Measurements from ENCODE around the gene SUPT4H1.

SUPT4H1 gene

GRCh38 chr17:58326609-58327362, 25.2 kb downstream of the SUPT4H1 start:
- no peak for TF ChIP-seq CTCF (IDR thresholded peaks at IDR 0.05)

GRCh38 chr17:58325976-58326468, 26.0 kb downstream of the SUPT4H1 start:
- H3K27me3 ChIP-seq = peaks cover 0 to 25% of the 10 kb centered on the region in 2 donors

More at GRCh38 chr17:58326609-58327362, 25.2 kb downstream of the SUPT4H1 start:
- Histone ChIP-seq H3K36me3 (peaks cover 0 to 4% (median 0%) of the 10 kb centered on the region in 3 donors), H3K4me1 (peaks cover 0 to 28% (median 18%) of the 10 kb centered on the region in 4 donors), H3K27ac (no peak overlapping the region), H3K4me3 (no peak overlapping the region), H3K27me3 (peaks cover 0 to 32% of the 10 kb centered on the region in 2 donors), H3K9me3 (no peaks in the 10 kb centered on the region)
- no peak for DNase-seq
- intact Hi-C loops (cut with DNase I; ENCODE audit: low total_unique reads) = no loop called here

GRCh38 chr17:58325289-58325726, 26.7 kb downstream of the SUPT4H1 start:
- Histone ChIP-seq H3K27ac (no peak overlapping the region), H3K9me3 (no peaks in the 10 kb centered on the region), H3K27me3 (peaks cover 0 to 19% of the 10 kb centered on the region in 2 donors), H3K4me3 (peak overlapping the region; percentile 66 to 72), H3K36me3 (peaks cover 0 to 16% (median 0%) of the 10 kb centered on the region in 3 donors), H3K4me1 (peaks cover 0 to 28% (median 18%) of the 10 kb centered on the region in 4 donors)
- no peak for DNase-seq
- TF ChIP-seq CTCF (IDR thresholded peaks at IDR 0.05) = no peak
- intact Hi-C loops (cut with DNase I; ENCODE audit: low total_unique reads) = no loop called here

More at GRCh38 chr17:58325976-58326468, 26.0 kb downstream of the SUPT4H1 start:
- intact Hi-C loops (cut with DNase I; ENCODE audit: low total_unique reads) = no loop called here
- Histone ChIP-seq H3K9me3 (no peaks in the 10 kb centered on the region), H3K4me1 (peaks cover 0 to 28% (median 18%) of the 10 kb centered on the region in 4 donors), H3K27ac (no peak overlapping the region), H3K36me3 (peaks cover 0 to 8% (median 0%) of the 10 kb centered on the region in 3 donors), H3K4me3 (no peak overlapping the region)
- TF ChIP-seq CTCF (IDR thresholded peaks at IDR 0.05) = no peak
- DNase-seq = no peak

GRCh38 chr17:58324409-58325288, 27.4 kb downstream of the SUPT4H1 start:
- Histone ChIP-seq H3K27me3 (peaks cover 0 to 19% of the 10 kb centered on the region in 2 donors), H3K4me1 (peaks cover 0 to 28% (median 18%) of the 10 kb centered on the region in 4 donors), H3K9me3 (no peaks in the 10 kb centered on the region), H3K36me3 (peaks cover 0 to 22% (median 0%) of the 10 kb centered on the region in 3 donors), H3K27ac (peak overlapping the region; percentile 70 to 76), H3K4me3 (peak overlapping the region; percentile 66 to 72)
- no peak for DNase-seq
- intact Hi-C loops (cut with DNase I; ENCODE audit: low total_unique reads) = no loop called here
- TF ChIP-seq CTCF (IDR thresholded peaks at IDR 0.05) = no peak

- Histone ChIP-seq H3K4me1 (peaks cover 0 to 28% (median 18%) of the 10 kb centered on the region in 4 donors), H3K4me3 (peak overlapping the region; percentile 66 to 72), H3K9me3 (no peaks in the 10 kb centered on the region), H3K27ac (peak overlapping the region; percentile 70 to 76), H3K36me3 (peaks cover 0 to 28% (median 0%) of the 10 kb centered on the region in 3 donors), H3K27me3 (peaks cover 0 to 14% of the 10 kb centered on the region in 2 donors)
- intact Hi-C loops (cut with DNase I; ENCODE audit: low total_unique reads) = no loop called here
- no peak for TF ChIP-seq CTCF (IDR thresholded peaks at IDR 0.05)
- DNase-seq = no peak
Observed at GRCh38 chr17:58324056-58324408, 28.0 kb downstream of the SUPT4H1 start.

Data from tibial artery (tissue), 4 donors.